Activated CD8-positive, alpha-beta memory T cell treated with anti-CD3 and anti-CD28 coated beads for 1 hour (primary cell): Measurements from ENCODE around the gene WRNIP1.

Experiments used
- DNase-seq, 2 donors: peaks; one replicate each; pipeline ENCODE4 v3.0.0-alpha.2; 2020; ENCODE audit warnings: low read depth in 1 of 2; ENCODE audit errors: extremely low read depth in 1 of 2

WRNIP1 gene

GRCh38 chr6:2803731-2804429, 38.7 kb downstream of the WRNIP1 start:
- DNase-seq = no peak

- DNase-seq = no peak
Observed at GRCh38 chr6:2804516-2804915, 39.3 kb downstream of the WRNIP1 start.

- no peak for DNase-seq
Observed at GRCh38 chr6:2805031-2805430, 39.8 kb downstream of the WRNIP1 start.

GRCh38 chr6:2806644-2807043, 41.5 kb downstream of the WRNIP1 start:
- no peak for DNase-seq

GRCh38 chr6:2807342-2808090, 42.3 kb downstream of the WRNIP1 start:
- DNase-seq = no peak

GRCh38 chr6:2809015-2809414, 43.8 kb downstream of the WRNIP1 start:
- no peak for DNase-seq

GRCh38 chr6:2810092-2810671, 45.0 kb downstream of the WRNIP1 start:
- DNase-seq = no peak

- no peak for DNase-seq
Observed at GRCh38 chr6:2812695-2813094, 47.5 kb downstream of the WRNIP1 start.

GRCh38 chr6:2816158-2816557, 51.0 kb downstream of the WRNIP1 start:
- no peak for DNase-seq

GRCh38 chr6:2817903-2818443, 52.8 kb downstream of the WRNIP1 start:
- DNase-seq = no peak

- DNase-seq = no peak
Observed at GRCh38 chr6:2818593-2818992, 53.4 kb downstream of the WRNIP1 start.

- no peak for DNase-seq
Observed at GRCh38 chr6:2819115-2819514, 53.9 kb downstream of the WRNIP1 start.

GRCh38 chr6:2819978-2820377, 54.8 kb downstream of the WRNIP1 start:
- no peak for DNase-seq

- no peak for DNase-seq
Observed at GRCh38 chr6:2820415-2820814, 55.2 kb downstream of the WRNIP1 start.

- DNase-seq = no peak
Observed at GRCh38 chr6:2821554-2821953, 56.4 kb downstream of the WRNIP1 start.

- no peak for DNase-seq
Observed at GRCh38 chr6:2823104-2823850, 58.1 kb downstream of the WRNIP1 start.

GRCh38 chr6:2826131-2826530, 60.9 kb downstream of the WRNIP1 start:
- DNase-seq = no peak

- DNase-seq = no peak
Observed at GRCh38 chr6:2827142-2827541, 61.9 kb downstream of the WRNIP1 start.

GRCh38 chr6:2828629-2829028, 63.4 kb downstream of the WRNIP1 start:
- no peak for DNase-seq

- DNase-seq = no peak
Observed at GRCh38 chr6:2829253-2829652, 64.1 kb downstream of the WRNIP1 start.

- no peak for DNase-seq
Observed at GRCh38 chr6:2830183-2830582, 65.0 kb downstream of the WRNIP1 start.
